ENCODE measurements around the gene MED22. TPM values are rescaled to one million over a fixed set of nuclear protein-coding genes. Genes with fewer than 3 reads are reported as not detected.
"Not testable (repeated sequence)": the region's sequence is repeated elsewhere in the genome, so short reads cannot be mapped to it uniquely, and the experiment has no call there.

Gene MED22
- polyA plus RNA-seq, 1 experiment = 28.3 TPM

- H3K4me3 ChIP-seq (ENCODE audit: low read depth, low read length) = no peak overlapping the region
- TF ChIP-seq CTCF (IDR thresholded peaks at IDR 0.05; ENCODE audit: insufficient read depth, low read depth, low read length) = no peak
- no peaks in the 10 kb centered on the region for H3K36me3 ChIP-seq (ENCODE audit: control insufficient read depth, insufficient read depth, low read length)
- DNase-seq (ENCODE audit: low read depth) = no peak
- no peaks in the 10 kb centered on the region; the same call in 1 of the 2 replicates for H3K27me3 ChIP-seq (ENCODE audit: control insufficient read depth, insufficient read depth, low read length)
- ChIA-PET POLR2A (no interaction called here), CTCF (no interaction called here)
Measured at GRCh38 chr9:133303266-133304157, 44.4 kb downstream of the MED22 start.

- no peak for TF ChIP-seq CTCF (IDR thresholded peaks at IDR 0.05; ENCODE audit: insufficient read depth, low read depth, low read length)
- POLR2A ChIA-PET = no interaction called here
- DNase-seq (ENCODE audit: low read depth) = no peak
- Histone ChIP-seq H3K36me3 (ENCODE audit: control insufficient read depth, insufficient read depth, low read length) (no peaks in the 10 kb centered on the region), H3K27me3 (ENCODE audit: control insufficient read depth, insufficient read depth, low read length) (no peaks in the 10 kb centered on the region; the same call in 1 of the 2 replicates), H3K4me3 (ENCODE audit: low read depth, low read length) (no peak overlapping the region)
- CTCF ChIA-PET = no interaction called here
Measured at GRCh38 chr9:133301253-133302230, 46.4 kb downstream of the MED22 start.

GRCh38 chr9:133299996-133300395 is 47.9 kb downstream of the MED22 start:
- CTCF ChIA-PET = interaction anchor here (1.2 kb wide), 1 partner anchor 113 kb away, joined by 4 read pairs; no protein-coding TSS in a partner anchor
- H3K4me3 ChIP-seq (ENCODE audit: low read depth, low read length); H3K36me3 ChIP-seq (ENCODE audit: control insufficient read depth, insufficient read depth, low read length); POLR2A ChIA-PET; DNase-seq (ENCODE audit: low read depth); H3K27me3 ChIP-seq (ENCODE audit: control insufficient read depth, insufficient read depth, low read length): not testable (repeated sequence)

DNA sequence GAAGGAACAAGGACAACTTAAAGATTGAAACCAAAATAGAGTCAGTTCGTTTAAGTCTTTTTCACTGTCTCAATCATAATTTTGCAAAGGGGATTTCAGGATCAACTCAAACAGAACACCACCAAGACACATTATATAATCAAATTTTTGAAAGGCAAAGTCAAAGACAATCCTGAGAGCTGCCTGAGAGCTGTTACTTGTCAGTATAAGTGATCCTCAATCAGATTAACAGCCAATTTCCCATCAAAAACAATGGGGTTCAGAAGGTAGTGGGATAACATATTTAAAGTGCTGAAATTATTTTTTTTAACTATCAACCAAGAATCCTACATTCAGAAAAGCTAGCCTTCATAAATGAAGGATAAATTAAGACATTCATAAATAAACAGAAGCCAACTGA is 53.7 kb downstream of the MED22 start:
- TF ChIP-seq CTCF (IDR thresholded peaks at IDR 0.05; ENCODE audit: insufficient read depth, low read depth, low read length) = no peak
- Histone ChIP-seq H3K36me3 (ENCODE audit: control insufficient read depth, insufficient read depth, low read length) (no peaks in the 10 kb centered on the region), H3K4me3 (ENCODE audit: low read depth, low read length) (no peak overlapping the region), H3K27me3 (ENCODE audit: control insufficient read depth, insufficient read depth, low read length) (peaks cover 2% of the 10 kb centered on the region; the same call in 1 of the 2 replicates)
- no peak for DNase-seq (ENCODE audit: low read depth)
- ChIA-PET POLR2A (no interaction called here), CTCF (no interaction called here)

DNA sequence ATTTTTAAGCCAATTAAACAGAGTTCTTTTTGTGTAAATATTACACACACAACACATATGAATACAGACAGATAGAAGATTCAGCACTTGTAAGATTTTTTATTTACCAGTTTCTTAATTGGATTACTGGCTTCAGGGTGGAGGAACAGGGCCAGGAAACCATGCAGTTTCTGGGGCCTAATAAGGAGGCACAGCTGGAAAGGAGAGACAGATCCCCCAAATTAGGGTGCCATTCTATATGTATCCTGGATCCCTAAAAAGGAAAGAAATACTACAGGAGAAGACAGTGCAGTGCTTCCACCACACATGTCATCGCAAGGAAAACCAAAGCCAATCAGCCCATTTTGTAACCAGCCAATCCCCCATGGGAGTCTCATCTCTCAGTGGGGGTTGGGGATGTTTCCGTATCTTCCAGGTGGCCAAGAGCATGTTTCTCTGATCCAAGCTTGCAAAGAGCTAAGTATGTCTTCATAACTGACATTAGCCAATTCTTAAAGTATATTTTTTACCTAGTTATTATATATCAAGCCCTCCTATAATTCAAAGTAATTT is 57.1 kb downstream of the MED22 start:
- TF ChIP-seq CTCF (IDR thresholded peaks at IDR 0.05; ENCODE audit: insufficient read depth, low read depth, low read length) = no peak
- CTCF ChIA-PET = interaction anchor here (1.4 kb wide), 1 partner anchor 9 kb away, joined by 3 read pairs; no protein-coding TSS in a partner anchor
- DNase-seq (ENCODE audit: low read depth) = no peak
- H3K4me3 ChIP-seq (ENCODE audit: low read depth, low read length) = no peak overlapping the region
- peaks cover 2% of the 10 kb centered on the region; the same call in 1 of the 2 replicates for H3K27me3 ChIP-seq (ENCODE audit: control insufficient read depth, insufficient read depth, low read length)
- H3K36me3 ChIP-seq (ENCODE audit: control insufficient read depth, insufficient read depth, low read length) = no peaks in the 10 kb centered on the region
- POLR2A ChIA-PET = no interaction called here

Small RNA genes within 50 kb of the gene (small RNA-seq; reads per million reads assigned to genes)
- not detected for gene RF00019 (ENCODE audit: insufficient read length, low read depth, low replicate concordance)
- not detected for gene SNORD24 (ENCODE audit: insufficient read length, low read depth, low replicate concordance)
- gene SNORD36A (ENCODE audit: insufficient read length, low read depth, low replicate concordance) = not detected
- gene SNORD36B (ENCODE audit: insufficient read length, low read depth, low replicate concordance) = not detected
- gene SNORD36C (ENCODE audit: insufficient read length, low read depth, low replicate concordance) = not detected

Other genes with a start within 250 kb of the MED22 start
- 18.0 and 25.1 TPM in 2 replicates for gene RALGDS, start 226.9 kb downstream of the MED22 start, polyA plus RNA-seq (2011; rRNA removed)
- 5.0 and 10.3 TPM in 2 replicates for gene GBGT1, start 184.2 kb downstream of the MED22 start, polyA plus RNA-seq (2011; rRNA removed)
- gene OBP2B, start 138.9 kb downstream of the MED22 start, polyA plus RNA-seq (2011; rRNA removed) = not detected in 2 replicates
- gene ABO, start 72.9 kb downstream of the MED22 start, polyA plus RNA-seq (2011; rRNA removed) = not detected in 2 replicates
- gene SURF6, start 11.9 kb downstream of the MED22 start, polyA plus RNA-seq (2011; rRNA removed) = 8.4 and 9.4 TPM in 2 replicates
- 2,964 and 3,329 TPM in 2 replicates for gene RPL7A, start 87 bp upstream of the MED22 start, polyA plus RNA-seq (2011; rRNA removed)
- 36.0 and 46.1 TPM in 2 replicates for gene SURF1, start 8.4 kb upstream of the MED22 start, polyA plus RNA-seq (2011; rRNA removed)
- gene SURF2, start 8.4 kb upstream of the MED22 start, polyA plus RNA-seq (2011; rRNA removed) = 9.0 and 10.0 TPM in 2 replicates
- gene SURF4, start 27.9 kb upstream of the MED22 start, polyA plus RNA-seq (2011; rRNA removed) = 259 and 401 TPM in 2 replicates
- 0.70 and 1.2 TPM in 2 replicates for gene STKLD1, start 28.2 kb upstream of the MED22 start, polyA plus RNA-seq (2011; rRNA removed)
- gene REXO4, start 69.9 kb upstream of the MED22 start, polyA plus RNA-seq (2011; rRNA removed) = 22.7 and 24.0 TPM in 2 replicates
- 1.3 and 2.4 TPM in 2 replicates for gene ADAMTS13, start 74.2 kb upstream of the MED22 start, polyA plus RNA-seq (2011; rRNA removed)
- 15.8 and 19.1 TPM in 2 replicates for gene CACFD1, start 111.8 kb upstream of the MED22 start, polyA plus RNA-seq (2011; rRNA removed)
- 5.1 and 9.0 TPM in 2 replicates for gene SLC2A6, start 131.0 kb upstream of the MED22 start, polyA plus RNA-seq (2011; rRNA removed)
- gene MYMK, start 176.8 kb upstream of the MED22 start, polyA plus RNA-seq (2011; rRNA removed) = not detected in 2 replicates
- not detected in 2 replicates for gene ADAMTSL2, start 186.6 kb upstream of the MED22 start, polyA plus RNA-seq (2011; rRNA removed)